ENCODE results near the gene CSF3R.

CSF3R gene

DNA sequence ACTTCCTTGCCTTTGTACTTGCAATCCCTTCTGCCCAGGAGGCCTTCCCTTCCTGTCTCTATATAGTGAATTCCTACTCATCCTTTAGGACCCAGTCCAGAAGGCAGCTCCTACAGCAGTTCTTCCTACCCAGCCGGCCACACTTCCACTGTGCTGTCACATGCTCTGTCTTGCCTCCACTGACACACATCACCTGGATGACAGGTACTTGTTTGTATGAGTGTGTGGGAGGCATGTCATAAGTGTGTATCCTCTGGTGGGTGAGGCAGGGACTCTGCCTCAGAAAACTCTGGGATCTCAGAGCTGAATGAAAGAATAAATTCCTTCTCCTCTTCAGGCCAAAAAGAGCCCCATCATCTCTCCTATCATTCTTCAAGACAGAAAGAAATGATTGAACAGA lies 27.3 kb downstream of the CSF3R start:
- DNase-seq (ENCODE audit: low spot score), result no peak

DNA sequence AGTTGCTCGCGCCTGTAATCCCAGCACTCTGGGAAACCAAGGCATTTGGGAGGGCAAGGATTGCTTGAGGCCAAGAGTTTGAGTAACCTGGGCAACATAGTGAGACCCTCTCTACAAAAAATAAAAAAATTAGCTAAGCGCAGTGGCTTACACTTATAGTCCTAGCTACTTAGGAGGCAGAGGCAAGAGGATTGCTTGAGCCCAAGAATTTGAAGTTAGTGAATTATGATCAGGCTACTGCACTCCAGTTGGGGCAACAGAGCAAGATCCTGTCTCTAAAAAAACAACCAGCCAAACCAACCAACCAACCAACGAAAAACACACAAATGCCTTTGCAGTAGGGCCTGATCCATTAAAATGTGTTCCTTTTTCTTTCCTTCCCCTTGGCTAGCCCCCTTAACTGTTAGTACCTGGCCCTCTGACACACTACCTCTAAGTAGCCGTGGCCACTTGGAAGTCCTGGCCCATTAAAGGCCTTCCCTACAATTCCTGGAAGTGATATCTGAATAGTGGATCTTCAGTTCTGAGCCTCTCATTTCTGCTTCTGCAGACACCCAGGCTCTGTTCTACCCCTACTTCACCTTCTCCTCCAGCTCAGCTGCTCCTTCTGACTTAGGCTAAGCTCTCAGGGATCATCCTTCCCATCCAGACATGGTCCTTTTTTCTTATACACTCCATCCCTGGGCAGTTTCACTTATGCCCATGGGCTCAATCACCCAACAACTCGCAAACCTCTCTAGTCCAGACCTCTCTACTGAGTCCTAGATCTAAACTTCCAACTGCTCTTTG lies 28.9 kb downstream of the CSF3R start:
- DNase-seq (ENCODE audit: low spot score), result no peak

DNA sequence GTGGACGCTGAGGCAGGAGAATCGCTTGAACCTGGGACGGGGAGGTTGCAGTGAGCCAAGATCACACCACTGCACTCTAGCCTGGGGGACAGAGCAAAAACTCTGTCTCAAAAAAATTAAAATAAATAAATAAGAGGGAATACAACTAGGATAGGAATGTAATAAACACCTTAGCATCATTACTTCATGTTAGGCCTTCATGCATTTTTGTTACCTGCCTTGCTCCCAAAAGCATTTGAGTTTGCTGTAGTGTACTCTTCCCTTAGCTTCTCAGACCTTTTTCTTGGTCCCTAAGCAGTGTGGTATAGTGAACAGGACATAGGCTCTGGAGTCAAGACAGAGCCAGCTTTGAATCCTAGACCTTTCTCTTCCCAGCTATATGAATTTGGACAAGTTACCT lies 29.7 kb downstream of the CSF3R start:
- no peak for DNase-seq (ENCODE audit: low spot score)

DNA sequence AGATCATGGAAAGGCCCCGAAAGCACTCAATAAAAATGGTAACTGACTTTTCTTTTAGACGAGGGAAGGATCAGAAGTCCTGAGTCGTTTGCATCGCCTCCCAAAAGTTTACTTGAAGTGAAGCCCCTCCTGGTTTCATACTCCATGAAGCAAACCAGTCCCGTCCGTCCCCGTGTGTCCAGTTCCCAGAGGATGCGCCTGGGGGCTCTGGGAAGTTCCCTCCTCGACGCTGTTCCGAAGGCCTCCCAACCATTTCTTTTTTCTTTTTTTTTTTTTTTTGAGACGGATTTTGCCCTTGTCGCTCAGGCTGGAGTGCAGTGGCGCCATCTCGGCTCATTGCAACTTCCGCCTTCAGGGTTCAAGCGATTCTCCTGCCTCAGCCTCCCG lies 31.8 kb downstream of the CSF3R start:
- DNase-seq (ENCODE audit: low spot score), result no peak

DNA sequence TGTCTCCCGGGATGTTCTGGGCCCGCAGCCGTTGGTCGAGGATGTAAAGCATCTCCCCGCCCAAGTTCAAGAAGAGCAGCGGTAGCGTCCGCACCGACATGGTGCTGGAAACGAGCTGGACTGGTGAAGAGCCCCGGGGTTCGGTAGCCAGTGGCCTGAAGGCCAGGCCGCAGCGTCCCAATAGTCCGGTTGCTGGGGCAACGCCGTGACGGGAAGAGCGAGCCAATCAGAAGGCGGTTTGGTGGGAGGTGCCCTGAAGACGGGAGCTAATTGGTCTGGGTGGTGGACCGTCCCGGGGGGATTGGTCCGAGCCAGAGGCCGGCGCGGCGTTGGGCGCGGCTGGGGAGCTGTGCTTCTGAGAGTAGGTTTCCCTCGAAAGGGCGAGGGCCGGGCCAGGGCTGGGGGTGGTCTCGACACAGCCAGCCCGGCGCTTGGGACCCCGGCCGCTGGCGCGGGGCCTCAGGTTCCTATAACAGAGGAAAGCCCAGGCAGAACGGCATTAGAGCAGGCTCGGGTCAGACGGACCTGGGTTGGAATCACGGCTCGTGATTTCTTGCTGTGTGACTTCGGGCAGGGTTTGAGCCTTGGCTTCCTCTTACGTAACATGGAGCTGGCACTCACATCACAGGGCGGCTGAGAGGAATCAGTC lies 32.3 kb downstream of the CSF3R start, which contains the start of gene OSCP1:
Gene OSCP1 (minus strand): TSS at position 182 of the 649 bp plus-strand sequence. CDS start 82 bp downstream, at position 100.
- peak; percentile 92 for DNase-seq (ENCODE audit: low spot score)

DNA sequence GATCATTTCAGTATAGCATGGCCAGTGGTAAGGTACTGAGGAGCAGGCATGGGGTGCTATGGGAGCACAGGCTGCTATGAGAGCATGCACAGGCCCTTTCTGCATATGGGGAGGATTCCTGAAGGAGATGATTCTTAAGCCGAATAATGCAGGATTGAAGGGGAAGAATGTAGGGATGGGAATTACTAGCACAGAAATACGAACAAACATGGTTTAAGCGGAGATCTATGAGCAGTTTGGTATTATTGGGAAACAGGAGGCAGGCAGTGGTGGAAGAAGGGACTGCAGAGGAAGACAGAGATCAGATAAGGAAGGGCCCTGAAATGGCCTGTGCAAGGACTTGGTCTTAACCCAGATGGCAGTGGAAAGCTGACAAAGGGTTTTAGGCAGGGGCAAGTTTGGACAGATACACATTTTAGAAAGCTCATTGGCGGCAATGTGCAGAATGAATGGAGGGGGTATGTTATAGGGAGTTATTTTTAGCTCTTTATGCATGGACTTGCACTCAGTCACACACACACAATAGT lies 34.1 kb downstream of the CSF3R start:
- no peak for DNase-seq (ENCODE audit: low spot score)

DNA sequence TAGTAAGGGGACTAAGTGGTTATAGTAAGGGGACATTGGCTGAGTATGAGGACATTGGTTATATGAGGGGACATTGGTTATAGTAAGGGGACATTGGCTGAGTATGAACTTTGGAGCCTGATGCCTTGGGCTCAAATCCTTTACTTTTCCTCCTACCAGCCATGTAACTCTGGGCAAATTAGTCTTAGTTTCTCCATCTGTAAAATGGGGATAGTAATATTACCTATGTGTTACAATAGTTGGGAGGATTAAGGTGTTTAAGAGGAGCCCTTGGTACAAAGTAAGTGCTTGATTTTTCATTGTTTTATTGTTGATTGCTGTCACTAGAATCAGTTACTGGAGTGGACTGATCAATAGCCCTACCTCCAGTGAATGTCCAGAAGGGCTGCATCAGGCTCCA lies 35.3 kb downstream of the CSF3R start:
- DNase-seq (ENCODE audit: low spot score), result no peak

DNA sequence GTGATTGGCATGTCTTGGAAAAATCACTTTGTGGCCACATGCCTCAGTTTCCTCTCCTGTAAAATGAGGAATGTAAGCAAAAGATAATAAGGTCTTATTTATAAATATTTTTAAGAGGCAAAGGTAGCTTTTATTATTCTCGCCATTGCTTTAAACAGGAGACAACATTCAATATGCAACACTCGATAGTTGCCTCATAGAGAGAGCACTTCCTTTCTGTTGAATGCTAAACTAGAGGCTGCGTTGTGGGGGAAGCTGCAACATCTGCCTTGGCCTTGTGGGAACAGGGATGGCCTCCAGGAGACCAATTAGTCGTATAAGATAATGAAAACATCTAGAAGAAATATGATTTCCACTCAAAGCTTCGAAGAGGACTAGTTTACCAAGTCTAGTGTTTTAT lies 36.0 kb downstream of the CSF3R start:
- no peak for DNase-seq (ENCODE audit: low spot score)

DNA sequence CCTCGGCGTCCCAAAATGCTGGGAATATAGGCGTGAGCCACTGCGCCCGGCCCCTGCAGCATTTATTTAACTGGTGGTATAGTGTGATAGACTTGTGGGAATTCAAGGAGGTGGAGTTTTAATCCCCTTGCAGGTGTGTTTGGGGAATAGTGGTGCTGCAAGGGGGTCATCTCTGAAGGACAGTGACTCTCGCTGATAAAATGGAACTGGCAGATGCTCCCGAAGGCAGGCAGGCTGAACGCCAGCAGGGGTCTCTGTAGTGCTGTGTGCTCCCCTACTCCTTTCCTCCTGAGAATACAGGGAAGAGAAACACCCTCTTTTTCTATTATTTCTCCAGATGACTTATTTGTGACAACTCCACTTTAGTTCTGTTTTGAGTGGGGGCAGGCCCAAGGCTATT lies 36.4 kb downstream of the CSF3R start:
- no peak for DNase-seq (ENCODE audit: low spot score)

DNA sequence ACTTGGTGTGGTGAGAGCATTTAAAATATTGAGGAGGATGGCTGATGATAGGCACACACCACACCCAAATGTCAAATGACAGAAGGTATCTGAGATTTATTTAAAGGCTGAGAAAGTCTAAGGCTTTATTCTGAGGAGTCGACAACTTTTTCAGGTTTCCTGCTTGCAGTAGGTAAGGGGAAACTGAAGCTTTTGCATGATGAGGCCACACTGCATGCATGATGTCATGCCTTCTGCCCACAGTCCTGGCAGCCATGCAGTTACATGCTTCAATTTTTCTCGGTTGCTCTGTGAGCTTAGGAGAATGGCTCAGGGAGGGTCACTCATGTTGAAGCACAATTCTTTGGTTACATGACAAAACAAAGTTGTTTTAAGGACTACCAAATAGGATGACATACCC lies 39.4 kb downstream of the CSF3R start:
- no peak for DNase-seq (ENCODE audit: low spot score)

DNA sequence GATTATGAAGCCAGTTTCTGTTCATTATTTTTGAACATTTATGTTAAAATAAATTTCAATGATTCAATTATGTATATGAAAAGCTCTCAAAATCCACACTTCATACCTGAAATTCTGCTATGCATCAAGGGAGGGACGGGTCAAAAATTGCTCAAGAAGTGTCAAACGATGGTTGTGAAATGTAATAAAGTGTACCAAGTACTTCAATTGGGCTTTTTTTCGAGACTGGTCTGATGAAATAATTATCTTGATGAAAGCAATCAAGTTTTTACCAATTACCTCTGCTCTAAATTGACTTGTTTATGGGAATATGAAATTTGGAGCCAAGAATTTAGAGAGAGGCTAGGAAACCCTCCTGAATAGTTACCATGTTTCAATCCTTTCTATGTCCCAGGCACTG lies 40.4 kb downstream of the CSF3R start:
- DNase-seq (ENCODE audit: low spot score), result no peak

DNA sequence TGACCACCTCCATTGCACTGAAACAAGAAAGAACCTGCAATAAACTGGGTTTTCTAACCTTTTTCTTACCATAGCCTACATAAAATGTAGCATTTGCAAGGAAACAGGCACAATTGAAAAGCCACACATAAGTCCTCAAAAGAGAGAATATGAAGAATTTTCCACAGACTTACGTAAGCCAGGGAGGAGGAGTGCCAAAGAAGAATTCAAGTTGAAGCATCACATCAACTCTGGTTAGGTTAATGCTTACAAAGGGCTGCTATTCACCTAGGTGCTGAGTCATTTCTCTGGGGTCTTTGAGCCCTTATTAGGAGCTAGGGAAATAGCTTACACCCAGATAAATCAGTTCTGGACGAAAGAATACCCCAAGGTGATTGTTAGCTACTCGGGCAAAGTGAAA lies 42.1 kb downstream of the CSF3R start:
- DNase-seq (ENCODE audit: low spot score), result no peak

DNA sequence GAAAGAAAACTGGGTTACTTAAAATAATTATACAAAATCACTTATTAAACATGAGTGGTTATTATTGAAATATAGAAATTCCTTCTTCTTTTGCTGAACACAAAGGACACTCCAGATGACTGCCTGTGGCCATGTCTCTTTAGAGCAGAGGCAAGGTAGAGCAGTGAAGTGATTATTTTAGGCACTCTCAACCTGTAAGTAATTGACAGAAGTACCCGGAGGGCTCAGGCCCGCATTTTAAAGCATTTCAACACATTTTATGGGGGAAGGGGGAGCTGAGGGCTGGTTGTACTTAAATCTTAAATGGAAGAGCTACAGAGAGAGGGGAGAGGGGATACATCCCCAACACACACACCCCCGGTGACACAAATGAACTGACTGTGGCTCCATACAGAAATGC lies 42.7 kb downstream of the CSF3R start:
- no peak for DNase-seq (ENCODE audit: low spot score)

DNA sequence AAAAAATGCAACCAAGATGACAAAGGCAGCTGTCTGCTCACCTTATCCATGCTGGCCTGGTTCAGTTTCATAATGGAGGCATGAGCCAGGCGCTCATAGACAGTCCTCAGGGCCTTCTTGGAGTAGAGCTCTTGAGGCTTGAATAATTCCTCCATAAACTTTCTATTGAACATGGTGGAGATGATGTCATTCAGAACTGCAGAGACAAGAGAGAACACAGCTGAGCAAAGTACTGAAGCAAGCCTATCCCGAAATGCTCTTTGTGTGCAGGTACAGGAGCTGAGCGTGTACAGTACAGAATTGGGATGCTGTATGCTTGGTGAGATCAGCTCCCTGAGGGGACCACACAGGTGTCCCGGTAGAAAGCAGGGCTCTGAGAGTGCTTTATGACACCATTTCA lies 44.0 kb downstream of the CSF3R start:
- no peak for DNase-seq (ENCODE audit: low spot score)

DNA sequence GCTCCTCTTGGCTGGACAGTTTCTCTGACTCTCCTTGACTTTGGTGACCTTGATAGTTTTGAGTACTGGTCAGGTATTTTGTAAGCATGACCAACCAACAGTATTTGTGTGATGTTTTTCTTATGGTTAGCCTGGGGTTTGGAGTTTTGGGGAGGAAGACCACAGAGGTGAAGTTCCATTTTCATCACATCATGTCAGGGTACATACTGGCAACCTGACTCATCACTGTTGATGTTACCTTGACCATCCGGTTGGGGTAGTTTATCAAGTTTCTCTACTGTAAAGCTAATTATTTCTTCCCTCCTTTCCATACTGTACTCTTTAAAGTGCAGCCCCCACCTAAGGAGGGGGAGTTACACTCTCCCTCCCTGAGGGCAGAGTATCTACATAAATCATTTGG lies 45.9 kb downstream of the CSF3R start:
- no peak for DNase-seq (ENCODE audit: low spot score)

DNA sequence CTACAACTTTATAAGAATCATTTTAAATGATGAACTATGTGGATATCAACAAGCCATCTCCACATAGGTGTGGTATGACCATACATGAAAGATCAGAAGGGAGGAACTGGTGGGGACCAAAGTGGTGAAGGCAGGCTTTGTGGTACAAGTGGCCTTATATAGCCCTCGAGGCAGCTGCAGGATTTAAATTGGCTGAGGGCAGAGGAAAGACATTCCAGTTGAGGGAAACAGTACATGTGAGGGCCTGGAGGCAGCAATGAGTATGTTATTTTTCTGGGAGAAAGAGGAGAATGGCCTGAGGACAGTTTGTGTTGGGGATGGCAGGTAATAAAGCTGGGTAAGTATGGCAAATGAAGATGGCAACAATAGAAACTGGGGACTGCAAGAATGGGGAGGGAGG lies 49.6 kb downstream of the CSF3R start:
- no peak for DNase-seq (ENCODE audit: low spot score)

DNA sequence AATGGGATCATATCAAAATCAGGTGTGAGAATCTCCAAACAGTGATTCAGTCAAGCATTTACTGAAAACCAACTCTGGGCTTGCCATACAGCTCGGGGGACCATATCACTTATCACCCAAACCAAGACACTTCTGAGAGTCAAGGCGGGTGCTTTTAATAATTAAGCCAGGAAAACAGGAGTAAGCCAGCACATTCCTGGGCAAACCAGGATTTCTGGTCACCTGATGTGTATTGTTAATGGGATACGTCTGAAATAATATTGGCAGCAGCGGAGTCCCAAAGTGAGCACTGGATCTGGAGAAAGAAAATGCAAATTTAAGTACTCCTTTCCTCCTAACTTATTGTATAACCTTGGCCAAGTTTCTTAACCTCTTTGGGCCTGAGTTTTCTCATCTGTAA lies 50.1 kb downstream of the CSF3R start:
- no peak for DNase-seq (ENCODE audit: low spot score)

DNA sequence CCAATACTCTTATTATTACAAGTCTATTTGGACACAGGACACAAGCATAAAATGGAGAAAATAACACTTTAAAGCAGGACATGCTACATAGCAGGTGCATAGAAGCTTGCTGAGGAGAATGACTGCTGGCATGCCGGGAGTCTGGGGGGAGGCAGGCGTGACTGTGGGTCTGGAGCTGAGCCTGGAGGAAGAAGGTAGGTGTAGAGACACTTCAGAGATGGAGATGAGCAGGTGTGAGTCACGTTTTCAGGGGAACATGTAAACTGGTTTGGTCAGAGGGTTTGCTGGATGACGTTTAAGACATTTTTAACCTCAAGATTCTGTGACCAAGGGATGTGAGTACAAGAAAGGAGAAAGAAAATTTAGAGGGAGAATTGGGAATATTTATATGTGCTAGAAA lies 56.9 kb downstream of the CSF3R start:
- DNase-seq (ENCODE audit: low spot score), result no peak

DNA sequence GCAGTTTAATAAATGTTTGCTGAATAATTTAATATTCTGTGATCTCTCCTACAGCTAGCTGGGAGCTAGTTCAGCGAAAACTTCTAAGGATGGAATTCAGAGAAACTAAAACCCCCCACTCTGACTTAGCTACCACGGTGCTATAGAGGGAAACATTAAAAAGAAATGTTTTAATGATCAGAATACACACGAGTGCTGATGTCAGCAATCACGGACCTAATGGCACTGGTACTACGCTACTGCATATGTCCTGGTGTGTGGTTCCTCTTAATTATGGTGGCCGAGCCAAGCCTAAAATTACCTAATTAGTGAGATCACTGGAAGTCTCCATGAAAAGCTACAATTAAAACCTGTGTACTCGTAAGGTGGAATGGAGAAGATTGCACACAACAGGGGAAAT lies 61.1 kb downstream of the CSF3R start:
- no peak for DNase-seq (ENCODE audit: low spot score)

DNA sequence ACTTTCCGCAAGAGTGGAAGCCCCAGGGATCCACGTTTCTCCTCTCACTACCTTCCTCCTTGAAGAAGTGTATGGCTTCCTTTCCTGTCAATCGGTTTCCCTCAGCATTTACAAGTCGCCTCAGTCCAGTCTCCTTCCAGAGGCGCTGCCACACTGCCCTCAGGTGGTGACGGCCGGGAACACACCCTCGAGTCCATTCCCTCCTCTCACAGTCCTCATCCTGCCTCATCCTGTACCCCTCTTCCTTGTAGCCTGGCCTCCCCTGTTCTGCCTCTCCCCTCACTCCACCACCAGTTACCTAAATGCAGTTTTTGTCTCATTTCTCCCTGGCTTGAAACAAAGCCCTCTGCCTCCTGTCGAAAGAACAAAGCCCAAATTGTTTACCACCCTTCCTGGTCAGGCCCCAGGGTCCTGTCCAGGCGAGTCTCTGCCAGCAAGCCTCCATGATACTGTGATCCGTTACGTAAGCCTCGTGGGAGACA lies 61.8 kb downstream of the CSF3R start:
- peak; percentile 69 for DNase-seq (ENCODE audit: low spot score)

DNA sequence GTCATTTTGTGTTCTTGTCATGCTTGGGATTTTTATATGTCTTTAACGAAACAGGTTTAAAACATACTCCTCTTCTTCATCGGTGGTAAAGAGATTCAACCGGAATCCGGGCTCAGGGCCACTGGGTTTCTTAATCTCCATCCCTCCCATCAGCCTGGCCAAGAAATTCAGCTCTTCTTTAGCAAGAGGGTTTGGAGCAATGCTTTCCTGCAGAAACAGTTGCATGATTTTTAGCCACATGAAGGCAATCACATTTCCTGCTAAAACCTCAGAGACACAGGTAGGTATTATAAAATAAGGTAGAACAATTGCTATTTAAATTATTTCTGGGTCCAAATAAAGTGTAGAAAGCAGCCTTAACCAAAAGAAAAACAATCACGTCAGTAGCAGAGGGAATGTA lies 62.3 kb downstream of the CSF3R start:
- DNase-seq (ENCODE audit: low spot score), result no peak

DNA sequence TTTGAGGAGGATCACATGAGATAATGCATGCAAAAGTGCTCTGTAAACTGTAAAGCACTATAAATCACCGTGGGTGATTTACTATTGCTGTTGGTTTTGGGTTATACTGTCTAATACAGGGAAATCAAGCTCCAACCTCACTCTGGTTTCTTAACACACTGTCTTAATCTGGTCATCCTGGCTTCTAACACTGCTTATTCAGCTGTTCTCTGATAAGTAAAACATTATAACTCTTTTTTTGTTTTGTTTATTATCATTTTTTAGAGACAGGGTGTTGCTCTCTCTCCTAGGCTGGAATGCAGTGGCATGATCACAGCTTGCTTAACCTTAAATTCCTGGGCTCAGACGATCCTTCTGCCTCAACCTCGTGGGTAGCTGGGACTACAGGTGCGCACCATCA lies 63.1 kb downstream of the CSF3R start:
- DNase-seq (ENCODE audit: low spot score), result no peak

DNA sequence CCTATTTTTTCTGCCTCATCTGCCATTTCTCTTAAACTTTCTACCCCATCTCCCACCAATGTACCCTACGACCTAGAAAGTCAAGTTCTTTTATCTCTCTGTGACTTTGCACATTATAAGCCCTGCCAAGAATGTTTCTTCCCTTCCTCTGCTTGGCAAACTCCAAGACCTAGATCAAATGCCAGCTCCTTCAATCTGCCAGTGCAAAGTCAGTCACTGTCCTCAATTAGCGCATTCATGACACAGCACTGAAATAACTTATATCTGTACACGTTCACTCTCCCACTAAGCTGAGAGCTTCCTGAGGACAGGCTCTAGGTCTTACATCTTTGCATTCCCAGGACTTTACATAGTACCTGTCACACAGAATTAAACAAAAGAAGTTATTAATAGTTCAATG lies 63.6 kb downstream of the CSF3R start:
- no peak for DNase-seq (ENCODE audit: low spot score)

DNA sequence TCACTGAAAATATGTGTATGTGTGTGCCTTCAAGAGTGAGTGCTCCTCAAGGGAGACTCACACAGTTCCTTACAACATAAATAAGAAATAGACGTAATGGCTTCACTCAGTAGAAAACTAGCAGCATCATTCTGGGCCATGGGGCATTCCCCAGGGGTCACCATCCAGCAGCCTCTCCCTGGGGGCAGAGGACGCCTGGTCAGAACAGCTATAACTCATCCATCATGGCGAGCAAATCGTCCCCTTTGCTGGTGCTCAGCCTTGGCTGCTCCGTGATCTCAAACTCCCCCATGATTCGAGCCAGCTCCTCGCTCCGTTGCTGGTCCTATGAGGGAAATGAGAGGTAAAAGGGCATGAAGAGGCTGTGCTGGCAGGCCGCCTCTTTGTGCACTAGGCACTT lies 64.8 kb downstream of the CSF3R start:
- no peak for DNase-seq (ENCODE audit: low spot score)

All from SW480 (cell line).